GM21447 (cell line): ENCODE measurements around the gene CLIP3.
"Not testable (repeated sequence)": the region's sequence is repeated elsewhere in the genome, so short reads cannot be mapped to it uniquely, and the experiment has no call there.

Experiments used
- ATAC-seq: cut with Tn5 transposase; IDR thresholded peaks from one replicate; pipeline ENCODE4 v1.9.1; 2021; ENCODE audit not compliant: unreplicated experiment

Gene CLIP3, protein sequence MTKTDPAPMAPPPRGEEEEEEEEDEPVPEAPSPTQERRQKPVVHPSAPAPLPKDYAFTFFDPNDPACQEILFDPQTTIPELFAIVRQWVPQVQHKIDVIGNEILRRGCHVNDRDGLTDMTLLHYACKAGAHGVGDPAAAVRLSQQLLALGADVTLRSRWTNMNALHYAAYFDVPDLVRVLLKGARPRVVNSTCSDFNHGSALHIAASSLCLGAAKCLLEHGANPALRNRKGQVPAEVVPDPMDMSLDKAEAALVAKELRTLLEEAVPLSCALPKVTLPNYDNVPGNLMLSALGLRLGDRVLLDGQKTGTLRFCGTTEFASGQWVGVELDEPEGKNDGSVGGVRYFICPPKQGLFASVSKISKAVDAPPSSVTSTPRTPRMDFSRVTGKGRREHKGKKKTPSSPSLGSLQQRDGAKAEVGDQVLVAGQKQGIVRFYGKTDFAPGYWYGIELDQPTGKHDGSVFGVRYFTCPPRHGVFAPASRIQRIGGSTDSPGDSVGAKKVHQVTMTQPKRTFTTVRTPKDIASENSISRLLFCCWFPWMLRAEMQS

DNA sequence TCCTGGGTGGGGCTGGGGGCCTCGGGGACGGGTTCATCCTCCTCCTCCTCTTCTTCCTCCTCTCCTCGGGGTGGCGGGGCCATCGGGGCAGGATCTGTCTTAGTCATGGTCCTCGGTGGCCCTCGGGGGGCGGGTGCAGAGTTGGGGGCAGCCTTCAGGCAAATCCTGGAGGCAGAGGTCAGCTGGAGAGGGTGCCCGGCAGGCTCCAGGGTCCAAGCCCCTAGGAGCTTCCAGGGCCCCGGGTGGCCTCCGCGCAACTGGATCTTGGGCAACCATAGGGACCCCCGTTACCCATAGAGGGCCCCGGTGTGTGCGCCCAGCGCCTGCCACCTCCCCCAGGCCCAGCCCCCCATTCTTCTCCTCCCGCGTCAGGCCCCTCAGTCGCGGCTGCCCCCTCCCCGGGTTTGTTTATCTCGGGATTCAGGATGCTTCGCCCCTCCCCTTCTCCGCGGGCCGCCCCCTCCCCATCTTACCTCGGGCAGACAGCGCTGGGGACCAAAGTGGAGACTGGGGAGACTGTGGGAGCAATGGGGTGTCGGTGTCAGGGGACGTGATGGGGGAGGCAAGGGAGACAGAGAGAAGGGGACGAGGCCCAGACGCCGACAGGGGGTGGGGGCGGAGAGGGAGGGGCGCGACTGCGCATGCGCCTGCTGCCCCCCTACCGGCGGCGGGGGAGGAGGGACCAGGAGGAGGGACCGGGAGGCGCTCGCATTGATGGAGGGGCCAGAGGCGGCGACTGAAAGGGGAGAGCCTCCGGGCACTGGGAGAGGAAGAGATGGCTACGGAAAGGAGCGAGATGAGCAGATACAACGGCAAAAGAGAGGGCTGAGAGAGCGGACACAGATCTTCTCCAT is at the start of gene CLIP3:
CLIP3 (minus strand) TSS at position 623 of the 854 bp plus-strand sequence; CDS start at position 107, 516 bp downstream.
- ATAC-seq: no peak

DNA sequence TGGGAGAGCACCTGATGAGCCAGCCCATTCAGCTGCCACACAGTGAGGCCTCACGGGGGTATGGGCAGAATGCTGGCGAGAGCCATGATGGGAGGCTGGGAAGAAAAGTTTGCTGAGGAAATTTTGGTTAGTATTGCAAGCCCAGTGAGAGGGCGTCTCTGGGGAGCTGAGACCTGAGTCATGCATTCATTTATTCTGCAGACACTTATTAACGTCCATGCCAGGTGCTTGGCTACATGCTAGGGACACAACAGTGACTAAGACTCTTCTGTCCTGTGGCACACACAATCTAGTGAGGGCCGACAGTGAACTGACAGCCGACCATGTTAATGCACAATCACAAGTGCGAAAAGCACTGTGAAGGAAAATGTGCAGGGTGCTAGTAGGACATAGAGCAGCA is 49.2 kb upstream of the CLIP3 start:
- no peak for ATAC-seq

GRCh38 chr19:36081385-36081784 is 48.7 kb upstream of the CLIP3 start:
- no peak for ATAC-seq

- no peak for ATAC-seq
These were observed 46.8 kb upstream of the CLIP3 start for GRCh38 chr19:36079389-36079945.

GRCh38 chr19:36073121-36073876 is 40.6 kb upstream of the CLIP3 start:
- ATAC-seq: no peak

DNA sequence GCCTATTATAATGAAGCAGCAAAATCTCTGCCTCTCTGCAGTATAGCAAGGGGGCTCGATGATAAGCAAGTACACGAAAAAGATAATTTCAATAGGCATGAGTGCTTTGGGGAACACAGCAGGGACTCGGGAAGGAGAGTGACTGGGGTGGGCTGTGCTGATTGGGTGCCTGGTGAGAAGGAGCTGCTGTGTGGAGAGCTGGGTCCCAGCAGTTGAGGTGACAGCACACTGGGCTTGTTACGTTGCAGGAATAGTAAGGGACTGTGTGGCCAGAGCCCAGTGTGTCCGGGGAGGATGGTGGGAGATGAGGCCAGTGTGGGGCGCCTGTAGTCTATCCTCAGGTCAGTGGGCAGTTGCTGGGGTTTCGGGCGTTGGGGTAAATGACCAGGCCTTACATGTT is 39.4 kb upstream of the CLIP3 start:
- ATAC-seq: no peak

- not testable (repeated sequence) for ATAC-seq
These were observed 36.3 kb upstream of the CLIP3 start for GRCh38 chr19:36068810-36069499.

GRCh38 chr19:36067681-36068080 is 35.0 kb upstream of the CLIP3 start:
- ATAC-seq: no peak

DNA sequence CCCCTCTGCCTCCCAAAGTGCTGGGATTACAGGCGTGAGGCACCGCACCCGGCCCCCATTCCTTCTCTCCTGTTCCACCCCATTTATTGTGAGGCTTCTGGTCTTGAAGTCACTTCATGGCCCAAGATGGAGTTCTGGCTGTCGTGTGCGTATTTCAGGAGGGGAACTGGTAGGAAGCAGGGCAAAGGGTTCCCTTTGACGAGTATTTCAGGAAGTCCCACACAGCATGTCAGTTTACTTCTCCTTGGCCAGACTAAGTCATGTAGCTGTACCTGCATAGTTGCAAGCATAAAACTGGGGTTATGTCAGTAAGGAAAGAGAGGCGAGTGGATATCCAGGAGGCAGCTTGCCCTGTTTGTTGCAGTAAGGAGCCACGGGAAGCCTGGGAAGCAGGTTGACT is 32.2 kb upstream of the CLIP3 start:
- no peak for ATAC-seq

DNA sequence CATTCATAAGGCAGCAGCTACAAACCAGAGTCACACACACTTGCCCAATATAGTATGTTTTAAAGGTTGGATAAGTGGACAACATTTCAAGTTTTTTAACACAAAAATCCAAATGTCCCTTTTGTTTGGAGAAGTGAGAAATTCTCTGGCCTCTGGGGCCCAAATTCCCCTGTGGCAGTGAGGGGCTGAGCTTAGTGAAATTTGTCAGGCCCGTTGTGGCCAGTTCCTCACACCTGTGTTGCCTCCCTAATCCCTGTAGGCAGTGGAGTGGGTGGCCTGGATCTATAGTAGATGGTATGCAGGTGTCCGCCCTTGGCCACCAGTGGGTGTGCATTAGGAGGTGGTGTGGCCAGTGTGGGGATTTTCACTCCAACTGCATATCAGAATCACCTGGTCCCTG is 28.7 kb upstream of the CLIP3 start:
- no peak for ATAC-seq

- ATAC-seq: no peak
These were observed 27.8 kb upstream of the CLIP3 start for GRCh38 chr19:36060430-36060829.

GRCh38 chr19:36059180-36059910 is 26.7 kb upstream of the CLIP3 start:
- ATAC-seq: no peak

DNA sequence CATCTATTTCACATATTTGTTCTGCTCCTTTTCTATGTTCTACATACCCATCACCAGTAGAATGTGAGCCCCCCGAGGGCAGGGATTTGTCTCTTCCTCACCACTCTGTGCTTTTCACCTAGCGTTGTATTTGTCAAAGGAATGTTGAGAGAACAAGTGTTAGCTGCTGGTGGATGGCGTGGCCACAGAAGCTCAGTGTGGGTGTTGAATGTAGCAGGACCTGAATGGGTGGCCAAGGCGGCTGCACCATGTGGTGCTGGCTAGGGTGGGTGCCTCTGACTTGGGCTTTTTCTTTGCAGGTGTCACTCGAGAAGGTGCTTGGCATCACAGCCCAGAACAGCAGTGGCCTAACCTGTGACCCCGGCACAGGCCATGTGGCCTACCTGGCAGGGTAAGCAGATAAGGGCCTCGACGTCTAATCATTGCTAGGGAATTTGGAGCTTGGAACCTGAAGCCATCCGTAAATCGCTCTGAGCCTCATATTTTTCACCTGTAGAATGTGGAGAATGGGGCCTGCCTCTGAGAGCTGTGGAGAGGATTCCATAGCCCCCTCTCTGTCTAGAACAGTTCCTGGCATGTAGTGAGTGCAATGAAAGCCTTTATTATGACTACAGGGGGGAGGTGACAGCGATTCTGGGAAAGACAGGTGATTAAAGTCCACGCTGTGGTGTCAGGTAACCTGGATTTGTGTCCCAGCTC is 26.0 kb upstream of the CLIP3 start:
- no peak for ATAC-seq

DNA sequence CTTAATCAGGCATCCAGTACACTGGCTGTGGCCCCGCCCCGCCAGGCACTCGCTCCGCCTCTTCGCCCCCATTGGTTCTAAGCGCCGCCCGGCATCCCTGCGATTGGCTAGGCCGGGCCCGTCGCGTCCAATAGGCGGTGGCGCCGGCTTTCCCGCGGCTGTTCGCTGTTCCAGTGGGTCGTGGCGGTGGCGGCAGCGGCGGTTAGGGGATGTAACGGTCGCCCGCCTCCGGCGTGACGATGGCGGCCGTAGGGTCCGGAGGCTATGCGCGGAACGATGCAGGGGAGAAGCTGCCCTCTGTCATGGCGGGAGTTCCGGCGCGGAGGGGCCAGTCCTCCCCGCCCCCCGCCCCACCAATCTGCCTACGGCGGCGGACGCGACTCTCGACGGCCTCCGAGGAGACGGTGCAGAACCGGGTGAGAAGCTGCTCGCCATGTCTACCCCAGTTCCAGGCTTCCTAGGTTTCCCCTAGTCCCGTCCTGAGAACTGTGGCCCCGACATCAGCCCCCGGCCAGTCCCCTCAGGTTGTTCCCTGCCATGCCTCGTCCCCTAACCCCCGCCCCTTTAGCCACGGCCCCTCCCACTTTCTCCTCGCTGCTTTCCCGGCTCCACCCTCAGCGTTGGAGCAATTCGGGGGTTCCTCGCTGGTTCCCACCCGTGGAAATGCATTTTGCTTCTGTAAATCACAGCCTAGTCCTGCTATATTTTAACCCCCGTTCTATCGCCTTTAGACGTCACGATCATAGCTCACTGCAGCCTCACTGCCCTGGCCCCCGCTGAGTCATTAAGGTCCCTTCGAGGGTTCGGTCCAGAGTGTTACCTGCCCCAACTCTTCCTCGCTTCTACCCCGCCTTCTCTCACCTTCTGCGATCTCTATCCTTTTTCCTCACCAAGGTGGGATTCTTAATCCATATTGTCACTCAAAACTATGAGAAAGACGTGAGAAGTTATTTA is 22.3 kb upstream of the CLIP3 start, which contains the start of gene WDR62:
WDR62 (plus strand) TSS at position 165 of the 954 bp plus-strand sequence; CDS start at position 240, 75 bp downstream.
- peak; percentile 62 for ATAC-seq

- peak; percentile 81 for ATAC-seq
These were observed 21.6 kb upstream of the CLIP3 start, which contains the start of gene THAP8 for GRCh38 chr19:36054119-36054732. TSS of gene THAP8 (minus strand) at chr19:36054285. CDS start at chr19:36054217, 68 bp downstream.

- ATAC-seq: no peak
These were observed 19.0 kb upstream of the CLIP3 start for GRCh38 chr19:36051637-36052036.

- ATAC-seq: no peak
These were observed 18.6 kb upstream of the CLIP3 start for GRCh38 chr19:36051236-36051635.
